Trophoblast cell (in vitro differentiated cells and primary cell): ENCODE data around the gene HOXC9.

Experiments used
- DNase-seq, 2 donors: peaks; one replicate each; pipeline ENCODE4 v3.0.0-alpha.2; 2016
- H2AFZ ChIP-seq: 2 replicates; pipeline ENCODE4 v1.6.1; 2013; ENCODE audit warnings: low read length, moderate library complexity, mild to moderate bottlenecking; ENCODE audit not compliant: insufficient read depth, poor library complexity
- H2AK5ac ChIP-seq: 2 replicates; pipeline ENCODE4 v1.6.1; 2013; ENCODE audit warnings: mild to moderate bottlenecking, low read length
- H2BK120ac ChIP-seq: 2 replicates; pipeline ENCODE4 v1.6.1; 2013; ENCODE audit warnings: low read length, mild to moderate bottlenecking, moderate library complexity; ENCODE audit not compliant: insufficient read depth, poor library complexity
- H2BK12ac ChIP-seq: 2 replicates; pipeline ENCODE4 v1.6.1; 2013; ENCODE audit warnings: mild to moderate bottlenecking, low read length, moderate library complexity
- H2BK5ac ChIP-seq: 2 replicates; pipeline ENCODE4 v1.6.1; 2013; ENCODE audit warnings: low read length, low read depth, moderate library complexity, mild to moderate bottlenecking; ENCODE audit not compliant: poor library complexity
- H3K14ac ChIP-seq: 2 replicates; pipeline ENCODE4 v1.6.1; 2013; ENCODE audit warnings: mild to moderate bottlenecking, low read length
- H3K18ac ChIP-seq: 2 replicates; pipeline ENCODE4 v1.6.1; 2013; ENCODE audit warnings: mild to moderate bottlenecking, low read length
- H3K23ac ChIP-seq: 2 replicates; pipeline ENCODE4 v1.6.1; 2013; ENCODE audit warnings: low read length
- H3K27ac ChIP-seq: 2 replicates; pipeline ENCODE4 v1.5.1; 2013; ENCODE audit warnings: low read depth, mild to moderate bottlenecking, inconsistent platforms, low read length, moderate library complexity
- H3K27me3 ChIP-seq: 2 replicates; pipeline ENCODE4 v1.6.1; 2013; ENCODE audit warnings: inconsistent platforms, mild to moderate bottlenecking, low read length, moderate library complexity; ENCODE audit not compliant: insufficient read depth
- H3K36me3 ChIP-seq, 2 experiments: 1 replicate in 1 of 2; 2 replicates in 1 of 2; pipeline ENCODE4 v1.6.1; 2013; ENCODE audit warnings: low read length in 2 of 2, mild to moderate bottlenecking in 2 of 2, moderate library complexity in 1 of 2; ENCODE audit not compliant: insufficient read depth in 2 of 2, control insufficient read depth in 1 of 2
- H3K4ac ChIP-seq: 2 replicates; pipeline ENCODE4 v1.6.1; 2013; ENCODE audit warnings: low read depth, mild to moderate bottlenecking, low read length, moderate library complexity
- H3K4me1 ChIP-seq, 2 experiments: 1 replicate in 1 of 2; 2 replicates in 1 of 2; pipeline ENCODE4 v1.6.1; 2013; ENCODE audit warnings: low read length in 2 of 2, mild to moderate bottlenecking in 2 of 2, moderate library complexity in 1 of 2; ENCODE audit not compliant: insufficient read depth in 2 of 2, control insufficient read depth in 1 of 2
- H3K4me2 ChIP-seq: 2 replicates; pipeline ENCODE4 v1.6.1; 2013; ENCODE audit warnings: inconsistent platforms, mild to moderate bottlenecking, low read length, moderate library complexity
- H3K4me3 ChIP-seq: 2 replicates; pipeline ENCODE4 v1.5.1; 2013; ENCODE audit warnings: mild to moderate bottlenecking, low read depth, low read length, inconsistent platforms
- H3K79me1 ChIP-seq: one replicate; pipeline ENCODE4 v1.6.1; 2013; ENCODE audit warnings: low read length
- H3K79me2 ChIP-seq: 2 replicates; pipeline ENCODE4 v1.6.1; 2013; ENCODE audit warnings: low read length, mild to moderate bottlenecking; ENCODE audit not compliant: control insufficient read depth, insufficient read depth, poor library complexity
- H3K9ac ChIP-seq: 2 replicates; pipeline ENCODE4 v1.6.1; 2013; ENCODE audit warnings: mild to moderate bottlenecking, low read length
- H3K9me3 ChIP-seq: 2 replicates; pipeline ENCODE4 v1.6.1; 2013; ENCODE audit warnings: low read depth, mild to moderate bottlenecking, control low read depth, inconsistent platforms, low read length; ENCODE audit not compliant: insufficient read depth
- H4K12ac ChIP-seq: 2 replicates; pipeline ENCODE4 v1.6.1; 2013; ENCODE audit warnings: low read depth, mild to moderate bottlenecking, low read length, moderate library complexity
- H4K8ac ChIP-seq: 2 replicates; pipeline ENCODE4 v1.6.1; 2013; ENCODE audit warnings: low read depth, mild to moderate bottlenecking, low read length, moderate library complexity
- H4K91ac ChIP-seq: one replicate; pipeline ENCODE4 v1.6.1; 2013; ENCODE audit warnings: low read depth, mild to moderate bottlenecking, low read length, moderate library complexity
- WGBS: extraction: QIAGEN DNeasy Blood & Tissue Kit; methylation state at CpG from one replicate; pipeline ENCODE4 v1.1.7; 2013; ENCODE audit warnings: missing lambda C conversion rate; ENCODE audit not compliant: insufficient read length, insufficient coverage; ENCODE audit errors: extremely low coverage; 5-methylcytosine and 5-hydroxymethylcytosine counted together

HOXC9 gene

DNA sequence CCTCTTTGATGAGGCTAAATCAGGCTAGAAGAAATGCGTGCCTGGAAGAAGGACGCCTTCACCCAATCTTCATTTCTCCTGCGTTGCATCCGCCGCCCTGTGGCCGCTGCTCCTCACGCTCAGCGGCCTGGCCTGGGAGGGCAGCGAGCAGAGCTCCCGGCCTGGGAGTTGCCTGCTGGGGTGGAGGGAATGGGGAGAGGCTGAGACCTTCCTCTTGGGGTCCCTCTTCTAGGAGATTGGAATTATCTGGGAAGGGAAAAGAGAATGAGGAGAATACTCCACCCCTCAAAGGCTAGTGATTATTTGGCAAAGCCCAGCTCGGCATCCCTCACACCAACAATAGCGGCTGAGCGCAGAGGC, 47.6 kb upstream of the HOXC9 start:
- Histone ChIP-seq H4K8ac (no peak overlapping the region), H3K4me2 (peak overlapping the region; percentile 7), H3K14ac (no peak overlapping the region), H4K12ac (no peak overlapping the region), H3K9me3 (peaks cover 21% of the 10 kb centered on the region), H2BK5ac (no peak overlapping the region), H4K91ac (no peak overlapping the region), H2AFZ (no peak overlapping the region), H3K79me2 (no peaks in the 10 kb centered on the region), H2BK12ac (no peak overlapping the region), H3K79me1 (no peaks in the 10 kb centered on the region), H3K4me3 (no peak overlapping the region), H3K18ac (no peak overlapping the region), H3K9ac (no peak overlapping the region), H3K23ac (no peak overlapping the region), H3K36me3 (no peaks in the 10 kb centered on the region), H3K4ac (no peak overlapping the region), H3K27ac (no peak overlapping the region), H3K27me3 (peaks cover 79% of the 10 kb centered on the region), H2BK120ac (no peak overlapping the region), H2AK5ac (no peak overlapping the region), H3K4me1 (peaks cover 19 to 24% of the 10 kb centered on the region in 2 experiments)
- no peak for DNase-seq
- WGBS = no CpG with 5 or more reads among the region's 13 CpGs

DNA sequence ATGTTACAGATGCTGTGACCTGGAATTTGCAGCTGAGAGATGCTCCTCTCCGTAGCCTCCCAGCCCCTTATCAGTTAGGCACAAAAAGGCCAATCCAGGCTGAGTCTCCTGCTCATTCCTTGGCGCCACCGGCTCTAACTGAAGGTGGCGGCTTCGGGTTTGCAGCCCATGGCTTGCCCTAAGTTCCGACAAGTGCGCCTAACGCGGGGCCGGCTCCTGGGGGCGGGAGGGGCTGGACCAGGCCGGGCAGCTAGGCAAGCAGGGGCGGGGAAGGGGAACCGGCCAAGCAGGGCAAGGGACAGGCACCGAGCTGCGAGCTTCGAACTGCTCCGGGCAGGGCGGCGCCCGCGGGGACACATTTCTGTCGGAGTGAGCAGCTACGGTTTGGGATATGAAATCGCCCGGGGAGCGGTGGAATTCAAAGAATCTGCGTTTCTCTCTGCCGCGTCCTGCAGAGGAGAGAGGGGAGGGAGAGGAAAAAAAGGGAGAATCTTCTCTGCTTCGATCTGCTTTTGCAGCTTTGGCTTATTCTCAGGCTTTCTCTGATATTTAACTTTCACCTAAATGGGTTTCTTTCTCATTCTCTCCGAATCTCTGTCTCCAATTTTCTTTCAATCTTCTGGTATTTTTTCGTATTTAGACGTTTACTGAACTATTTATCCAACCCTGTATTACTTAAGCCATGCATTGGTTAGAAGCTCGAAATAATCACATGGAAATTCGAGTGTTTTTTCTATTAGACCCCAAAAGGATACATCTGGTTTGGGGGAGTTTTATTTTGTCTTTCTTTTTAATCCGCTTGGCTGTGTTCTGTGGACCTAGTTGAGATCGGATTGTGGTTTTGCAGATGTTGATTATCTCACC, 46.9 kb upstream of the HOXC9 start:
- WGBS = no CpG with 5 or more reads among the region's 38 CpGs
- H3K9ac ChIP-seq = no peak overlapping the region

DNA sequence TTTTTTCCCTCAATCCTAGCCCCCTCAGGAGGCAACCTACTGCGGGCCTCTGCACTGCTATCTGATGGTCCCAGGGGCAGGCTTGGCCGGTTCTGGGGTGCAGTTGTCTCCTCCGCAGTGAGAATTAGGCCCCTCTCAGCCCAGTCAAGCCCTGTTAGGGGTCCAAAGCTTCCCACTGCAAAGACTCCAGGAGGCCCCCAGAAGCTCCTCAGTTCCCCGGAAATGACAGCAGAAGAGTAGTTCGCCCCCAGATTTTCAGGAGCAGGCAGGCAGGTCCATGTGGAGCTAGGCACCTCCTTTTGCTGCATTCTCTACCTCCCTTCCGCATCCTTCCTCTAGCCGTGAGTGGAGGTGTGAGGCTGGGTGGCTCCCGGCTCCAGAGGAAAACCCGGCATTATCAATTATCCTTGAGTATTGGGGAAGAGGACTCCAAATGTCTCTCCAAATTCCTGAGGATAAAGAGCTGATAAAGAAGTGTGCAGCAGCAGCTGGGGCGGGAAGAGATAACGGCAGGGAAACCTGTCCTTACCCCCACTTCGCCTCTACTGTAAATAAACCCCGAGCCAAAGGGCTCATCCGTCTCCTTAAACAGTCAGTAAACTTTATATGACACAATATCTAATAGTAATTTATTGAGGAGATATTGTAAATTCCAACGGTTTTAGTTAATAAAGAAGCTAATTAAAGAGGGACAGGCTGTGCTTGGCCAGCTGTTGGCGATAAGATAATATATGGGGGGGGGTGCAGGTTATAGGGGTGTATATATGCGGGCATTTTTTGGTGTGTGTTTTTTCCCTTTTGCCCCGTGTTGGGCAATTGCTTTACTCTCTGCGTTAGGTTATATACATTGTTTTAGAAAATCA, 45.9 kb upstream of the HOXC9 start:
- Histone ChIP-seq H2BK12ac (no peak overlapping the region), H2BK5ac (no peak overlapping the region), H3K27ac (no peak overlapping the region), H3K18ac (no peak overlapping the region), H3K9me3 (peaks cover 21% of the 10 kb centered on the region), H2AK5ac (no peak overlapping the region), H4K91ac (no peak overlapping the region), H3K27me3 (peaks cover 89% of the 10 kb centered on the region), H3K4ac (no peak overlapping the region), H4K12ac (no peak overlapping the region), H3K79me2 (no peaks in the 10 kb centered on the region), H3K4me1 (peaks cover 19 to 24% of the 10 kb centered on the region in 2 experiments), H4K8ac (no peak overlapping the region), H3K9ac (no peak overlapping the region), H2AFZ (no peak overlapping the region), H3K36me3 (no peaks in the 10 kb centered on the region), H3K23ac (no peak overlapping the region), H3K4me2 (no peak overlapping the region), H3K79me1 (no peaks in the 10 kb centered on the region), H3K14ac (no peak overlapping the region), H3K4me3 (no peak overlapping the region), H2BK120ac (no peak overlapping the region)
- no peak for DNase-seq
- no CpG with 5 or more reads among the region's 19 CpGs for WGBS

More for the DNA sequence above, 46.9 kb upstream of the HOXC9 start:
- Histone ChIP-seq H3K79me1 (no peaks in the 10 kb centered on the region), H2BK120ac (no peak overlapping the region), H2AFZ (no peak overlapping the region), H2AK5ac (no peak overlapping the region), H3K4me1 (peaks cover 19 to 24% of the 10 kb centered on the region in 2 experiments), H4K12ac (no peak overlapping the region), H3K23ac (no peak overlapping the region), H3K27ac (no peak overlapping the region), H2BK12ac (no peak overlapping the region), H3K4me2 (no peak overlapping the region), H3K18ac (no peak overlapping the region), H3K79me2 (no peaks in the 10 kb centered on the region), H4K91ac (no peak overlapping the region), H3K9me3 (peaks cover 21% of the 10 kb centered on the region), H3K14ac (no peak overlapping the region), H3K27me3 (peaks cover 84% of the 10 kb centered on the region), H2BK5ac (no peak overlapping the region), H4K8ac (no peak overlapping the region), H3K36me3 (no peaks in the 10 kb centered on the region), H3K4ac (no peak overlapping the region), H3K4me3 (no peak overlapping the region)
- DNase-seq = peak; percentile 93 to 96

DNA sequence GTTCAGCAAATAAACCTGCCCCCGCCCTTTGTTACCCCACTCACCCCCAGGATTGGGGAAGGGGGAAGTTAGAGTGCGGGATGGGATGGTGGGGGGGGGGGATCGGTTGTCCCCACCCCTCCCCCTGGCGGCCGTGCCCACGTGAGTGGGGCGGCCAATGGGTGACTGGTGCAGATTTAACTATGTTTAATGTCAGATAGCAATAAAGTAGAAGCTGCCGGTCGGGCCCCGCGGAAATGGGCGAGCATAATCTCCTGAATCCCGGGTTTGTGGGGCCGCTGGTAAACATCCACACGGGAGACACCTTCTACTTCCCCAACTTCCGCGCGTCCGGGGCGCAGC, 45.3 kb upstream of the HOXC9 start, which contains the start of gene HOXC12:
Gene HOXC12, plus strand, starts transcription at position 210 of the 342 bp plus-strand sequence. Its CDS starts 27 bp downstream, at position 237.
- Histone ChIP-seq H2BK5ac (no peak within 1 kb of the TSS), H3K4me3 (no peak within 1 kb of the TSS), H2AFZ (no peak within 1 kb of the TSS), H3K18ac (peak within 1 kb of the TSS; percentile 49), H3K79me2 (no peaks in the 10 kb centered on the region), H2AK5ac (no peak within 1 kb of the TSS), H3K9me3 (peaks cover 18% of the 10 kb centered on the region), H3K36me3 (no peaks in the 10 kb centered on the region), H3K4ac (no peak within 1 kb of the TSS), H2BK120ac (no peak within 1 kb of the TSS), H3K14ac (no peak within 1 kb of the TSS), H2BK12ac (no peak within 1 kb of the TSS), H4K12ac (no peak within 1 kb of the TSS), H4K91ac (no peak within 1 kb of the TSS), H4K8ac (no peak within 1 kb of the TSS), H3K9ac (no peak within 1 kb of the TSS), H3K27ac (no peak within 1 kb of the TSS), H3K27me3 (peaks cover 92% of the 10 kb centered on the region), H3K23ac (no peak within 1 kb of the TSS), H3K4me1 (peaks cover 18 to 21% of the 10 kb centered on the region in 2 experiments), H3K79me1 (no peaks in the 10 kb centered on the region), H3K4me2 (peak within 1 kb of the TSS; percentile 1)
- WGBS = no CpG with 5 or more reads among the region's 20 CpGs
- DNase-seq = no peak
